SIG-M5 treated with dmso at 0.1 percent for 504 hours (cell line): ENCODE data around the gene CKLF.
"Not testable (repeated sequence)": the region's sequence is repeated elsewhere in the genome, so short reads cannot be mapped to it uniquely, and the experiment has no call there.

Experiments
- DNase-seq: peaks from one replicate; lab custom pipeline; 2025; ENCODE audit not compliant: unreplicated experiment; lab: John Stamatoyannopoulos, UW

Gene CKLF

GRCh38 chr16:66552286-66553177 lies at the start of gene CKLF:
Gene CKLF (plus strand): TSS chr16:66552576. CDS start chr16:66552716, 140 bp downstream.
- DNase-seq: peak; percentile 75

- DNase-seq: no peak
These were observed 49.3 kb upstream of the CKLF start for GRCh38 chr16:66503030-66503429.

DNA sequence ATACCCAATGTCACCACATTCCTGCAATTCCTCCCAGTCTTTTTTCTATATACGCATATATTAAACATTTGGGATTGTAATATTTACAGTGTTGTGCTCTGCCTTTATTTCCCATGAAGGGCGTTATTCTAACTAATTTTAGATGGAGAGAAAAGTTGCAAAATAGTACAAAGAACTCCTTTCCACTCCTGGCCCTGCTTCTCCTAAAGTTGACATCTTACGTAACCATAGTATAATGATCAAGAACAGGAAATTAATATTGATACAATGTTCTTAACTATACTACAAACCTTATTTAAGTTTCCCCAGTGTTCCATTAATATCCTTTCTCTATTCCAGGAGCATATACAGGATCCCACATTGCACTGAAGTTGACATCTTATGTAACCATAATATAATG lies 48.8 kb upstream of the CKLF start:
- no peak for DNase-seq

- DNase-seq: no peak
These were observed 44.6 kb upstream of the CKLF start for GRCh38 chr16:66507731-66508239.

GRCh38 chr16:66508248-66508913 lies 44.0 kb upstream of the CKLF start:
- no peak for DNase-seq

GRCh38 chr16:66508914-66509496 lies 43.4 kb upstream of the CKLF start:
- DNase-seq: no peak

DNA sequence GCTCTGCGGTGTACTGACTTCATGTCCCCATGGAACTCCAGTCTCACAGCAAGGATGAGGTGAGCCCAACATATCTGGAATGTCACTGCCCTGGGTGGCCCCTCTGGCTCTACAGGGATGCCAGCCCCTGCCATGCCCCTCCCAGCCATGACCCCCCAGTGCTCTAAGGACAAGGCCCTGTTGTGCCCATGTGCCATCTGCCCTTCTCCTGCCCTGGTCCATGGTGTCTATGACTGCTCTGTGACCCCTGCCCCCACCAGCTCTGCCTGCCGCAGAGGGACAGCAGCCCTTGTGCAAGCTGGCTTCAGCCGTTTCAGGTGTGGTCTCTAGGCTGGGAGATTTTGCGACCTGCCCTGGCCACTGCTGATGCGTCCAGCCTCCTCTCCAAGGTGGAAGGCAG lies 42.8 kb upstream of the CKLF start:
- no peak for DNase-seq

DNA sequence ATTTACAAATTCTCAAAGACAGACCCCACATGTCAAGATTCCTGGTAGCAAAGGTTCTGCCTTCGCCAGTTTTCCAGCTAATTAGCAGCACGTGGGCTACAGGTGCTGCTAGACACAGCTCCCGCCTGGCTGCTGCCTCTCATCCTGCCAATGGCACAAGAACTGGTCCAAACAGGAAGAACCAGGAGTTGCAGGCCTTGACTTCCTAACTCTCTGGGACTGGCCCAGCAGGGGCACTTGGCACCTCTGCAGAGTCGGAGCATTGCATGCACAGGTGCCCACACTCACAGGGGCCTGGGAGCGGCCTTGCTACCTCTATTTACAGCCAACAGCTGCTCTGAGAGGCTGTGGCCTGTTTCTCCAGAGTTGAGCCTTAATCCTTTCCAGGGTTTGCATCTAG lies 42.1 kb upstream of the CKLF start:
- DNase-seq: no peak

- DNase-seq: no peak
These were observed 41.4 kb upstream of the CKLF start for GRCh38 chr16:66510711-66511601.

DNA sequence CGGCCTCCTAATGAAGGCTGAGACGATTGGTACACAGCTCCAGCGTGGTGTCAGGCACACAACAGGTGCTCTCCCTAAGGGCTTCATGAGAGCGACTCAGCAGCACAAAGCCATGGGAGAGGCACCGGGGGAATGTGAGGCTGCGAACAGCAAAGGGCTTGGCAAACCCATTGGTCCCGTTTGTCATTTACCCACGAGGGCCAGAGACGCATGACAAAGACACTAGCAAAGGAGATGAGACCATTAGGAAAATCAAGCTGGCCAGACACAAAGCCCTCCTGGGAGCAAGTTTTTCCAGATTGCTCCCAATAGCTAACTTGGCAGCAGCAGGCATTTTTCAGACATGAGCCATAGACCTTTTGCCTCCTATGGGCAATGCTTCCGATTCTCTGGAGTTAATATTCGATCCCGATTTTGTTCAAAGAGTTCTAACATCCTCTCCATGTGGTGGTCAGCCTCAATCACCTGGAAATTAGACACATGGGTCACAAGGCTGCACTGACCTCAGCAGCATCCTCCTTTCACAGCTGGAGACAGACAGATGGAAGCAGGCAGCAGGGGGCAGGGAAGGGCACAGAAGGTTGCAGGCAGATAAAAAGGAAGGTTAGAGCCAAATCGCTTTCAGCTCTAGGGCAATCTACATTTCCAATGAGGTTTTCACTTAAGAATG lies 40.6 kb upstream of the CKLF start:
- DNase-seq: no peak

DNA sequence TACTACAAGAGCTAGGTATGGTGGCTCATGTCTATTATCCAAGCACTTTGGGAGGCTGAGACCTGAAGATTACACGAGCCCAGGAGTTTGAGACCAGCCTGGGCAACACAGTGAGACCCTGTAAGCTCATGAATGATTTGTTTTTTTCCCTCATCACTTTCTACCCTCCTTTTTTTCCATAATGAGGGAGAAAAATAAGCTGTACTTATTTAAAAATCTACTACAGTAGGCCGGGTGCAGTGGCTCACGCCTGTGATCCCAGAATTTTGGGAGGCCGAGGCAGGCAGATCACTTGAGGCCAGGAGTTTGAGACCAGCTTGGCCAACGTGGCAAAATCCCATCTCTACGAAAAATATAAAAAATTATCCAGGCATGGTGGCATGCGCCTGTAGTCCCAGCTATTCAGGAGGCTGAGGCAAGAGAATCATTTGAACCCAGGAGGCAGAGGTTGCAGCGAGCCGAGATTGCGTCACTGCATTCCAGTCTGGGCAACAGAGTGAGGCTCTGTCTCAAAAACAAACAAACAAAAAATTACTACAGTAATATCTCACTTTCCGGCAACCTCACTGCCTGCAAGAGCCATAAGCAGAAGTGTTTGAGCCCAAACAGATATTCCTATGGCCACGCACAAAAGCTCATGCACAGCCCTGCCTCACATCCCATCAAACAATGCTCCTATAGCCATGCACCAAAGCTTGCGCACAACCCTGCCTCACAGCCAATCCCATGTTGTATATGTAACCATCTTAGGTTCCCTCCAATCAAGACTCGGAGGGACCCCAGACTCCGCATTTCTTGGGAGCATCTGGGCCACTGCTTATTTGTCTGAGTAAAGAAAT lies 39.9 kb upstream of the CKLF start:
- no peak for DNase-seq

GRCh38 chr16:66513111-66513723 lies 39.2 kb upstream of the CKLF start:
- no peak for DNase-seq

GRCh38 chr16:66514391-66514790 lies 38.0 kb upstream of the CKLF start:
- DNase-seq: not testable (repeated sequence)

GRCh38 chr16:66514980-66515595 lies 37.3 kb upstream of the CKLF start:
- DNase-seq: not testable (repeated sequence)

DNA sequence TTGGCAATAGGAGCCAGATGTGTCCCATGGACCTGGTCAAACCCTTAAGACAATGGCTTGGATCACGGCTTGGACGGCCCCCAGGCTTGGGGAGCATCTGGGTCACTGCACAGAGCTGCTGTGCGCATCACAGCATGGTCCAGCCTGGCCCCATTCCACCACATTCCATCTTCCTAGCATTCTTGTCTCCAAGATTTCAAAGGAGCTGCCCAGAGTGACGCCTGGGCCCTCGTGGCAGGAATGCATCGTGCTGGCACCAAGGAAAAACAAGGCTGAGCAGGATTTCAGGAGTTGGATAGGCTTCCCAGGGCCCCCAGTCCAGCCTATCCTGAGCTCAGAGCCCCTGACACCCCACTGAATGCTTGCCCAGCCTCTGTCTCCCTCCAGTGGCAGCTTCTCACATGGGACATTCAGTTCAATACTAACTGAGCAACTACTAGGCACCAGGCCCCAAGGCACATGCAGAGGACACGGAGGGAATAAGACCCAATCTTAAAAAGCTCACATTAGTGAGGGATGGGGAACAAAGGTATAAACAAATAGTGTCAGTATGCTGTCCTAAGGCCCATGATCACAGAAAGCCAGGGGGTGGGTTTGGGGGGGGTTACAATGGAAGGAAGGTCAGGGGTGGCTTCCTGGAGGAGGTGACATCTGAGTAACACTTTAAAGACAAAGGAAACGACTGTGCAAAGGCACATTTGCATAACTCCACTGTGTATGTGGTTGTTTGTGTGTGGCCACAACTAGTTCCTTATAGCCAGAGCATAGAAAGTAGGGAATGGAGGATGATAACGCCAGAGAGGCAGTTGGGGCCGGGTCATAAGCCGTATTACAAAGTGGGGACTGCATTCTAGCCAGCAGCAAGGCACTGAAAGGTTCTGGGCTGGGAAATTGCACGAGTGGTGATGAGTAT lies 36.5 kb upstream of the CKLF start:
- peak; percentile 40 for DNase-seq

- DNase-seq: no peak
These were observed 35.9 kb upstream of the CKLF start for GRCh38 chr16:66516509-66516807.

GRCh38 chr16:66516808-66517585 lies 35.4 kb upstream of the CKLF start:
- DNase-seq: peak; percentile 97
